Measurements from ENCODE around the gene SACM1L.

The SACM1L gene

DNA sequence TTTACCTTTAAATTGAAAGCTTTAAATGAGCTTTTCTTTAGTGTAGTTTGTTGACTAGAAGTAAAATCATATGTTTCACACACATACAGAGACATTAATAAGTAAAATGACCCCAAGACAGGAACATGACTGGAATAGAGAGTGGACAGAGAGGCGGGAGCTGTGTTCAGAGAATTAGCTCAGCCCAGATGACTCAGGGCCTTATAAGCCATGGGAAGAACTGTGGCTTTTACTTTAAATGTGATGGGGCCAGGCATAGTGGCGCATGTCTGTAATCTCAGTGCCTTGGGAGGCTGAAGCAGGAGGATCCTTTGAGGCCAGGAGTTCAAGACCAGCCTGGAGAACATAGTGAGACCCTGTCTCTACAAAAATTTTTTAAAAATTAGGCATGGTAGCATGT is 26.7 kb downstream of the SACM1L start:
- Mint-ChIP-seq H3K4me1 (no peaks in the 10 kb centered on the region), H3K9me3 (no peaks in the 10 kb centered on the region), H3K27ac (no peak overlapping the region), H3K4me3 (no peak overlapping the region), H3K27me3 (ENCODE audit: low read depth, poor library complexity) (peaks cover 2% of the 10 kb centered on the region), H3K36me3 (ENCODE audit: low read depth) (peaks cover 39% of the 10 kb centered on the region)
- TF ChIP-seq, protein P1, sequence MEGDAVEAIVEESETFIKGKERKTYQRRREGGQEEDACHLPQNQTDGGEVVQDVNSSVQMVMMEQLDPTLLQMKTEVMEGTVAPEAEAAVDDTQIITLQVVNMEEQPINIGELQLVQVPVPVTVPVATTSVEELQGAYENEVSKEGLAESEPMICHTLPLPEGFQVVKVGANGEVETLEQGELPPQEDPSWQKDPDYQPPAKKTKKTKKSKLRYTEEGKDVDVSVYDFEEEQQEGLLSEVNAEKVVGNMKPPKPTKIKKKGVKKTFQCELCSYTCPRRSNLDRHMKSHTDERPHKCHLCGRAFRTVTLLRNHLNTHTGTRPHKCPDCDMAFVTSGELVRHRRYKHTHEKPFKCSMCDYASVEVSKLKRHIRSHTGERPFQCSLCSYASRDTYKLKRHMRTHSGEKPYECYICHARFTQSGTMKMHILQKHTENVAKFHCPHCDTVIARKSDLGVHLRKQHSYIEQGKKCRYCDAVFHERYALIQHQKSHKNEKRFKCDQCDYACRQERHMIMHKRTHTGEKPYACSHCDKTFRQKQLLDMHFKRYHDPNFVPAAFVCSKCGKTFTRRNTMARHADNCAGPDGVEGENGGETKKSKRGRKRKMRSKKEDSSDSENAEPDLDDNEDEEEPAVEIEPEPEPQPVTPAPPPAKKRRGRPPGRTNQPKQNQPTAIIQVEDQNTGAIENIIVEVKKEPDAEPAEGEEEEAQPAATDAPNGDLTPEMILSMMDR (IDR thresholded peaks at IDR 0.05) = no peak
- no peak for DNase-seq

- H3K9me3 Mint-ChIP-seq = no peaks in the 10 kb centered on the region
Measured at GRCh38 chr3:45716790-45717336, 27.7 kb downstream of the SACM1L start.

GRCh38 chr3:45719655-45720487 is 30.7 kb downstream of the SACM1L start:
- DNase-seq = no peak
- Mint-ChIP-seq H3K4me3 (no peak overlapping the region), H3K9me3 (no peaks in the 10 kb centered on the region), H3K27me3 (ENCODE audit: low read depth, poor library complexity) (no peaks in the 10 kb centered on the region), H3K4me1 (no peaks in the 10 kb centered on the region), H3K27ac (no peak overlapping the region), H3K36me3 (ENCODE audit: low read depth) (peaks cover 43% of the 10 kb centered on the region)
- TF ChIP-seq, protein P1 (IDR thresholded peaks at IDR 0.05) = no peak

More at GRCh38 chr3:45716790-45717336, 27.7 kb downstream of the SACM1L start:
- Mint-ChIP-seq H3K27ac (no peak overlapping the region), H3K4me1 (no peaks in the 10 kb centered on the region), H3K36me3 (ENCODE audit: low read depth) (peaks cover 30% of the 10 kb centered on the region), H3K4me3 (no peak overlapping the region), H3K27me3 (ENCODE audit: low read depth, poor library complexity) (no peaks in the 10 kb centered on the region)
- no peak for DNase-seq
- TF ChIP-seq, protein P1 (IDR thresholded peaks at IDR 0.05) = no peak

DNA sequence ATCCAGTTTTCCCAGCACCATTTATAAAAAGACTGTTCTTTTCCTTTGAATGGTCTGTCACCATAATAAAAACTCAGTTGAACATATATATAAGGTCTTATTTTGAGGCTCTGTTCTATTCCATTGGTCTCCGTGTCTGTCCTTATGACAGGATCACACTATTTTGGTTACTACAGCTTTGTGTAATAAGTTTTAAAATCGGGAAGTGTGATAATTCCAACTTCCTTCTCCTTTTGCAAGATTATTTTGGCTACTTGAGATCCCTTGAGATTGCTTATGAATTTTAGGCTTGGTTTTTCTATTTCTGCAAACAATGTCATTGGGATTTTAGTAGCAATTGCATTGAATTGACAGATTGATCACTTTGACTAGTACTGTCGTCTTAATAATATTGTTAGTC is 35.7 kb downstream of the SACM1L start:
- no peak overlapping the region for H3K4me3 Mint-ChIP-seq

GRCh38 chr3:45729614-45730013 is 40.4 kb downstream of the SACM1L start:
- H3K36me3 Mint-ChIP-seq (ENCODE audit: low read depth) = peaks cover 81% of the 10 kb centered on the region
- TF ChIP-seq, protein P1 (IDR thresholded peaks at IDR 0.05) = no peak
- H3K27me3 Mint-ChIP-seq (ENCODE audit: low read depth, poor library complexity) = peaks cover 3% of the 10 kb centered on the region
- no peak for DNase-seq
- no peak overlapping the region for H3K4me3 Mint-ChIP-seq
- no peak overlapping the region for H3K27ac Mint-ChIP-seq
- H3K9me3 Mint-ChIP-seq = no peaks in the 10 kb centered on the region
- no peaks in the 10 kb centered on the region for H3K4me1 Mint-ChIP-seq

More for the DNA sequence above, 35.7 kb downstream of the SACM1L start:
- H3K4me1 Mint-ChIP-seq = no peaks in the 10 kb centered on the region
- no peak for DNase-seq
- H3K27me3 Mint-ChIP-seq (ENCODE audit: low read depth, poor library complexity) = peaks cover 2% of the 10 kb centered on the region
- H3K27ac Mint-ChIP-seq = no peak overlapping the region
- no peaks in the 10 kb centered on the region for H3K9me3 Mint-ChIP-seq
- H3K36me3 Mint-ChIP-seq (ENCODE audit: low read depth) = peaks cover 72% of the 10 kb centered on the region
- TF ChIP-seq, protein P1 (IDR thresholded peaks at IDR 0.05) = no peak

All from nephron progenitor cell (in vitro differentiated cells).